OCI-M2 (cell line): ENCODE data around the gene SPATA24.
"Not testable (repeated sequence)": the region's sequence is repeated elsewhere in the genome, so short reads cannot be mapped to it uniquely, and the experiment has no call there.

Experiments
- DNase-seq: peaks from one replicate; lab custom pipeline; 2025; ENCODE audit not compliant: unreplicated experiment; lab: John Stamatoyannopoulos, UW

Gene SPATA24

GRCh38 chr5:139417214-139417613 is 13.3 kb upstream of the SPATA24 start:
- DNase-seq: no peak

- no peak for DNase-seq
These were observed 12.8 kb upstream of the SPATA24 start for GRCh38 chr5:139416651-139417050.

GRCh38 chr5:139415869-139416268 is 12.0 kb upstream of the SPATA24 start:
- no peak for DNase-seq

GRCh38 chr5:139415221-139415861 is 11.5 kb upstream of the SPATA24 start:
- DNase-seq: no peak

- DNase-seq: no peak
These were observed 10.8 kb upstream of the SPATA24 start for GRCh38 chr5:139414581-139415130.

- no peak for DNase-seq
These were observed 10.1 kb upstream of the SPATA24 start for GRCh38 chr5:139413963-139414362.

GRCh38 chr5:139413153-139413552 is 9.3 kb upstream of the SPATA24 start:
- no peak for DNase-seq

- DNase-seq: no peak
These were observed 7.3 kb upstream of the SPATA24 start for GRCh38 chr5:139410993-139411828.

- DNase-seq: no peak
These were observed 6.5 kb upstream of the SPATA24 start for GRCh38 chr5:139410121-139410992.

GRCh38 chr5:139409116-139409515 is 5.2 kb upstream of the SPATA24 start:
- not testable (repeated sequence) for DNase-seq

GRCh38 chr5:139408191-139408590 is 4.3 kb upstream of the SPATA24 start:
- no peak for DNase-seq

- DNase-seq: no peak
These were observed 3.6 kb upstream of the SPATA24 start for GRCh38 chr5:139407517-139407916.

GRCh38 chr5:139406963-139407362 is 3.1 kb upstream of the SPATA24 start:
- no peak for DNase-seq

- no peak for DNase-seq
These were observed 573 bp upstream of the SPATA24 start for GRCh38 chr5:139404484-139404840.

GRCh38 chr5:139403418-139403786 is 487 bp downstream of the SPATA24 start:
- no peak for DNase-seq

GRCh38 chr5:139402561-139403158 is 1.2 kb downstream of the SPATA24 start:
- no peak for DNase-seq

- no peak for DNase-seq
These were observed 2.3 kb downstream of the SPATA24 start for GRCh38 chr5:139401546-139401945.

- no peak for DNase-seq
These were observed 4.3 kb downstream of the SPATA24 start for GRCh38 chr5:139399501-139400121.

GRCh38 chr5:139397921-139398320 is 6.0 kb downstream of the SPATA24 start:
- no peak for DNase-seq

GRCh38 chr5:139396691-139397090 is 7.2 kb downstream of the SPATA24 start:
- no peak for DNase-seq
